Measurements from ENCODE around the gene PDZD2.

DNA sequence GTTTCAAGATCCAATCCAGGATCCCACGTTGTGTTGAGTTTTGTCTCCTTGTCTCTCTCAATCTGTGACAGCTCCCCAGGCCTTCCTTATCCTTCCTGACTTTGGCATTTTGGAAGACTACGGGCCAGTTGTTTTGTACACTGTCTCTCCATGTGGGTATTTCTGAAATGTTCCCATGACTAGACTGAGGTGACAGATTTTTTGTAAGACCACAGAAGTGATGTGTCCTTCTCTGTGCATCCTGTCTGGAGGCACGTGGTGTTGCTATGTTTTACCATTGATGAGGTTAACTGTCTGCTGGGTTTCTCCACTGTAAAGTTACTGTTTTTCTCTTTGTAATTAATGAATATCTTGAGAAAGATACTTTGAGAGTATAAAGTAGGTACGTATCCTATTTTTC, 15.7 kb upstream of the PDZD2 start:
- TF ChIP-seq, protein P1, sequence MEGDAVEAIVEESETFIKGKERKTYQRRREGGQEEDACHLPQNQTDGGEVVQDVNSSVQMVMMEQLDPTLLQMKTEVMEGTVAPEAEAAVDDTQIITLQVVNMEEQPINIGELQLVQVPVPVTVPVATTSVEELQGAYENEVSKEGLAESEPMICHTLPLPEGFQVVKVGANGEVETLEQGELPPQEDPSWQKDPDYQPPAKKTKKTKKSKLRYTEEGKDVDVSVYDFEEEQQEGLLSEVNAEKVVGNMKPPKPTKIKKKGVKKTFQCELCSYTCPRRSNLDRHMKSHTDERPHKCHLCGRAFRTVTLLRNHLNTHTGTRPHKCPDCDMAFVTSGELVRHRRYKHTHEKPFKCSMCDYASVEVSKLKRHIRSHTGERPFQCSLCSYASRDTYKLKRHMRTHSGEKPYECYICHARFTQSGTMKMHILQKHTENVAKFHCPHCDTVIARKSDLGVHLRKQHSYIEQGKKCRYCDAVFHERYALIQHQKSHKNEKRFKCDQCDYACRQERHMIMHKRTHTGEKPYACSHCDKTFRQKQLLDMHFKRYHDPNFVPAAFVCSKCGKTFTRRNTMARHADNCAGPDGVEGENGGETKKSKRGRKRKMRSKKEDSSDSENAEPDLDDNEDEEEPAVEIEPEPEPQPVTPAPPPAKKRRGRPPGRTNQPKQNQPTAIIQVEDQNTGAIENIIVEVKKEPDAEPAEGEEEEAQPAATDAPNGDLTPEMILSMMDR (IDR thresholded peaks at IDR 0.05 in 4 of 5, conservative IDR thresholded peaks at IDR 0.05 in 1 of 5): no peak
- no peak for TF ChIP-seq POLR2A (IDR thresholded peaks at IDR 0.05)

Data from gastrocnemius medialis (tissue), 4 donors.